Keratinocyte (primary cell): ENCODE measurements around the gene SLC27A2.

Experiments used
- CTCF ChIP-seq, 3 experiments: IDR thresholded peaks in 1 of 3; conservative IDR thresholded peaks in 1 of 3; optimal IDR thresholded peaks in 1 of 3; 2 replicates in 2 of 3; 3 replicates in 1 of 3; pipeline versions ENCODE3 to v1.5.1; 2011; ENCODE audit warnings: low read length in 3 of 3, mild to moderate bottlenecking in 3 of 3, moderate library complexity in 2 of 3, control low read depth in 1 of 3, inconsistent platforms in 1 of 3; ENCODE audit not compliant: insufficient read depth in 2 of 3; ENCODE audit errors: extremely low read depth in 1 of 3
- EZH2 ChIP-seq: IDR thresholded peaks from one replicate; pipeline ENCODE4 v1.6.1; 2012; ENCODE audit warnings: inconsistent platforms, mild to moderate bottlenecking, low read length, moderate library complexity

GRCh38 chr15:50168379-50168778 is 13.6 kb upstream of the SLC27A2 start:
- TF ChIP-seq CTCF (optimal IDR thresholded peaks at IDR 0.05 in 1 of 3, IDR thresholded peaks at IDR 0.05 in 1 of 3, conservative IDR thresholded peaks at IDR 0.05 in 1 of 3; ENCODE audit: extremely low read depth in 1 of 3, insufficient read depth in 2 of 3, low read length in 3 of 3) (no peak), EZH2 (no peak)
